GM12801 (cell line): ENCODE data around the gene MAP3K21.

Source experiments
- CTCF ChIP-seq: IDR thresholded peaks from one replicate; pipeline ENCODE4 v1.5.1; 2011; ENCODE audit warnings: control low read depth; ENCODE audit not compliant: insufficient read length; ENCODE audit errors: extremely low read depth

MAP3K21 gene

GRCh38 chr1:233354983-233355382 lies 27.5 kb downstream of the MAP3K21 start:
- no peak for TF ChIP-seq CTCF

DNA sequence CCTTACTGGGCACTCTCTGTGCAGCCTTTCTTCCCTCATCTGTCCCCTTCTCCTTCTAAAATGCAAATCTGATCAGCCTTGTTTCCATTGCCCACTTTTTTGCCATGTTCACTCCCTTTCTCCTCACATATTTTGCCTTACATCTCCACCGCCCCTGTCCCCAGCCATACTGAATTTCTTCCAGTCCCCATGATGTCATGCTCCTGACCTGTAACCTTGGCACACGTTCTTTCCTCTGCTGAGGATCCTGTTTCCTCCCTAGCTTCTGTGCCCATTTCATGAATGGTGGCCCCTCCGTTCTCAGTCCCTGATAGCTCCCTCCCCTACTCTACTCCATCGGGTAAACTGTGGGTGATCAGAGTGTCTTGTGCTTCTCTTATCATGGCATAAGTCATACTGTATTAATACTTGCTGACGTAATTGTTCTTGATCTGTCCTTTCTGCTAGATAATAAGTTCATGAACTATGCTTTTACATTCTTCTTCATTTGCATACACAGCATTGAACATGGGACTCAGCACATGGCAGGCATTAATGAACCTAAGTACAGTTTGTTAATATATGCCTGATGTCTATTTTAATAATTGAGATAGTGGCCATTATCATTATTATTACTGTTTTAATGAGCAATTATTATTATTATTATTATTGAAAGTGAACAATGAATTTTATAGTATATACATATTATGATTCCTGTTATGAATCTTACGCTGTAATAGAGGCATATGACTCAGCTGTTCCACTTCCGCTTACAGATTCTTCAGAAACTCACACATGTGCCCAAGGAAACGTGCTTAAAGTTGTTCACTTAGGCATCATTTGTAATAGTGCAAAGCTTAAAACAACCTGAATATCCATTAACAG lies 28.5 kb downstream of the MAP3K21 start:
- TF ChIP-seq CTCF = no peak

GRCh38 chr1:233356705-233356987 lies 29.1 kb downstream of the MAP3K21 start:
- TF ChIP-seq CTCF = no peak

DNA sequence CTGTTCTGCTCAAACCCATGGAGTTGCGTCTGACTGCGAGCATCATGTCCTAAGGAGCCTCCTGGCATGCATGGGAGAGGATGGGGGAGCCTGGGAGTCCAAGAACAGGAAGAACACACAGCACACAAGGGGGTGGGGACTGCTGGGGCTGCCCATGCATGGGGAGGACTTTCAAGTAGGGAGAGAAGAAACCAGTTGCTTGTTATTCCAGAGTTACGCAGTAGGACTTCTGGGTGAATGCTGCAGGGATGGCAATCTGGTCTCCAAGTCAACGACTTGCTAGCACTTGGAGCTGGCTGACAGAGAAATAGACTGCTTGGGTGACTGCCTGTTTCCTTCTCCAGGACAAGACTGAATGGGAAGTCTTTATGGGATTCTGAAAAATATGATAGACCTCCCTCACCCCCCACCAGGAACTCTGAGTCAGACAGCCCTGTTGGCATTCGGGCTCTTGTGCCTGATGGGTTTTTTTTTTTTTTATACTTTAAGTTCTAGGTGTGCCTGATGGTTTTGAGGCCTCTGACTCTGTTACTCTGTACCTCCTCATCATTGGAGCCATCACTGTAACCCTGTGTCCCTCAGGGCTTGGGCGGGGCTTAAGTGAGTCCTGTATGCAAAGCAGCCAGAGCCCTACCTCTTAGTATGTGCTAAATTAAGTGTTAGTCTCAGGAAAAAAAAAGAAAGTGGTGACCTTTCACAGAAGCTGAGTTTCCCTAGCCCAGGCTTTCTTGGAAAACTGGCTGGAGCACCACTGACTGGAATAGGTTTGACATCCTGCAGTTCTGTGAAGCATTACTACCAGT lies 30.3 kb downstream of the MAP3K21 start:
- no peak for TF ChIP-seq CTCF

DNA sequence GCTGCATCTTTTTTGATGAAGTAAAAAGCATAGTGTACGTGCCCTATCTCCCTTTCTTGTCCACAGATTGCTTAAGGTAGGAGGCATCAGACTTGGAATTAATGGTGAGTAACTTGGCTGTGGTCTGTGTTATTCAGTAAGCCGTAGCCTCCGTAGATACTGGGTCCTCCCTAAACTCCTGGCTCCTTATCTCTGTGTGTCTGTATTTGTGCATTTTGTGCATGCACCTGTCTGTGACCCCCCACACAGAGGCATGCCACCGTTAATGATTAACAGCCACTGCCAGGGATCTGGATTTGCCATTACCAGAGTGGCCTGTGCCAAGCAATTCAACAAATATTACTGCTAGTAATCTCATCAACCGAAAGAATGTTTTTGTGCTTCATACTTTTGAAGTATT lies 31.9 kb downstream of the MAP3K21 start:
- TF ChIP-seq CTCF = no peak

DNA sequence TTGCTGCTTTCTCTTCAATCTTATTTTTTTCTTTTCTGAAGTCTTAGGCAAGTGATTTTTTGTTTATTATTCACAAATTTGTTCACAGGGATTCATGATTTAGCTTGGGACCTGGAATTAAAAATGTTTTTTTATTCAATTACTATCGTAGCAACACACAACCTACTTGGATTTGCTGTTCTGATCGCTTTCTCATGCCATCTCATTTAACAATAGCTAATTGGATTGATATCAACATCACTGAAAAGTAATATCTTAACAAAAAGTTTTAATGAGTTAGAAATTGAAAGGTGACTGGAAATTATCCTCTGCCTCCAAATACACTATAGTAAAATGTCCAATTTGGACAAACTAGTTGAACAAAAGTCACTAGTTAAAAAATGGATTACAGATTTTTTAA lies 32.4 kb downstream of the MAP3K21 start:
- TF ChIP-seq CTCF = no peak

GRCh38 chr1:233360525-233361102 lies 33.1 kb downstream of the MAP3K21 start:
- TF ChIP-seq CTCF = no peak
